IPS DF 6.9 (cell line): Measurements from ENCODE around the gene PAGE5.

ENCODE experiments used
- DNase-seq: peaks from one replicate; pipeline ENCODE4 v3.0.0-alpha.2; 2013; ENCODE audit warnings: low read depth, low spot score
- H3K27ac ChIP-seq: one replicate; pipeline ENCODE4 v1.5.1; 2013; ENCODE audit warnings: low read length, control low read depth
- H3K27me3 ChIP-seq: 2 replicates; pipeline ENCODE4 v1.6.1; 2013; ENCODE audit warnings: mild to moderate bottlenecking, low read length; ENCODE audit not compliant: control insufficient read depth, insufficient read depth
- H3K36me3 ChIP-seq: 2 replicates; pipeline ENCODE4 v1.6.1; 2013; ENCODE audit warnings: low read length; ENCODE audit not compliant: control insufficient read depth, insufficient read depth
- H3K4me1 ChIP-seq: 2 replicates; pipeline ENCODE4 v1.6.1; 2013; ENCODE audit warnings: low read length; ENCODE audit not compliant: control insufficient read depth, insufficient read depth
- H3K4me3 ChIP-seq: 2 replicates; pipeline ENCODE4 v1.5.1; 2013; ENCODE audit warnings: mild to moderate bottlenecking, low read length
- H3K9me3 ChIP-seq: 2 replicates; pipeline ENCODE4 v1.6.1; 2013; ENCODE audit warnings: low read length, inconsistent platforms; ENCODE audit not compliant: control insufficient read depth, insufficient read depth
- WGBS: extraction: QIAGEN DNeasy Blood & Tissue Kit; methylation state at CpG from one replicate; pipeline ENCODE4 v1.1.7; 2013; ENCODE audit warnings: mixed read lengths, missing lambda C conversion rate; ENCODE audit not compliant: insufficient read length, insufficient coverage; 5-methylcytosine and 5-hydroxymethylcytosine counted together

The PAGE5 gene, protein sequence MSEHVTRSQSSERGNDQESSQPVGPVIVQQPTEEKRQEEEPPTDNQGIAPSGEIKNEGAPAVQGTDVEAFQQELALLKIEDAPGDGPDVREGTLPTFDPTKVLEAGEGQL

DNA sequence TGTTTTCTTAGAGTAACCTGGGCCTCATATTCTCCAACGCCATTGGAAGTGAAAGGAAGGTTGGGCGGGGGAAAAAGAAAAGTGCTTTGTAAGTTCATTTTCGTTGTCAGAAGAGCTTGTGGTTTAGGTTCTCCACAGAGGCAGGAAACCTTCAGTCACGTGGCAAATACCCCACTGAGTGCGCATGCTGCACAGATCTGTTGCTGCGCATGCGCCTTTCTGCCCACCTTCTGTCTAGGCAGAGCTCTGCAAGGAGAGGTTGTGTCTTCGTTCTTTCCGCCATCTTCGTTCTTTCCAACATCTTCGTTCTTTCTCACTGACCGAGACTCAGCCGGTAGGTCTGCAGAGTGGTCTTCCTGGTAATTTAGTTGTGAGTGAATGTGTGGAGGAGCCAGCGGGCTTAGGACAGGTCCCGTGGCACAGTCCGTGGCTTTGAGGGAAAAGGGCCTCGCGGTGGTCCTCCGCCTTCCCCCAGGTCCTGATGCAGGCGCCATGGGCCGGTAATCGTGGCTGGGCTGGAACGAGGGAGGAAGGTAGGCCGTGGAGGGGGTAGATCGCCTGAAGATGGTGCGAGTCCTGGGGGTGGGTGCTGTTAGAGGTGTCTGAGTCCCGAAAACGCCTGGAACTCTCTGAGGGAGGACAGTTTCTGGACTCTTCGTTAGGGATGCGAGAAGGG, at the start of gene PAGE5:
Gene PAGE5, plus strand, starts transcription at position 228 of the 676 bp plus-strand sequence. CDS start 1,037 bp downstream, outside the sequence.
- H3K4me1 ChIP-seq = no peaks in the 10 kb centered on the region
- no peak within 1 kb of the TSS for H3K4me3 ChIP-seq
- DNase-seq = no peak
- H3K36me3 ChIP-seq = no peaks in the 10 kb centered on the region
- no peak within 1 kb of the TSS for H3K27ac ChIP-seq
- WGBS = no CpG with 5 or more reads among the region's 30 CpGs
- no peaks in the 10 kb centered on the region for H3K27me3 ChIP-seq
- H3K9me3 ChIP-seq = no peaks in the 10 kb centered on the region

DNA sequence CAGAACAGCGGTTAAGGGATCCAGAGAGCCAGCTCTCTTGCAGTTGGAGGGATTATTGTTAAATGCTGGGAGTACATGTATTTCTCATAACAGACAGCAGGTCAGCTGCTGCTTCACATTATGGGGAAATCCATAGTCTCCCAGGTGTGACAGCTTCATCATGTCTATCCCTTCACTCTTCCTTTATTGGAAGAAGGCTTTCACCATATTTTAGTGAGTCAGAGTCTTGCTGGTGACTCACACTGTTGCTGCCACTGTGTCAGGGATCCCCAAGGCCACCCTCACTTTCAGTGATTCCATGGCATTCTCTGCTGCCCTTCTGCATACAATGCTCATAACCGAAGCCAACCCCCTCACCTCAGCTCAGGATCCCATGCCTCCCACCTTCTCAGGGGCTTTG, 32.9 kb upstream of the PAGE5 start:
- Histone ChIP-seq H3K9me3 (no peaks in the 10 kb centered on the region), H3K4me3 (no peak overlapping the region), H3K36me3 (no peaks in the 10 kb centered on the region), H3K27ac (no peak overlapping the region), H3K4me1 (no peaks in the 10 kb centered on the region), H3K27me3 (no peaks in the 10 kb centered on the region)
- no CpG with 5 or more reads among the region's 2 CpGs for WGBS
- DNase-seq = no peak

DNA sequence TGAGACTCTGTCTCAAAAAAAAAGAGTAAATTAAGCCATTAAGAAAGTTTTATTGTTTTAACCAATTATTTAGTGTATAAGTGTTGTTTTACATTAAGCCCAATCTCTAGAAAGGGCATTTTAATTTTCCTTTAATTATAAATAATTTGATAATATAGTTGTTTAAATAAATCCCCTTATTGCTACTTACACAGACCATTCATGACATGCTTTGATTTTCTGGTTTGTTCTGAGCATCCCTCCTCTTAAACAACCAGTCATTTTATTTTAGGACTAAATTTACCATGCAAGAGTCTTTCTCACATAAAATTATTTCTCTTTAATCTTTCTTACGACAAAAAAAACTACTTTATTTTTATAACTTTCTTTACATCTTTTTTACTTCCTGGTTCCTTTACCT, 23.5 kb upstream of the PAGE5 start:
- Histone ChIP-seq H3K9me3 (no peaks in the 10 kb centered on the region), H3K27me3 (no peaks in the 10 kb centered on the region), H3K4me1 (no peaks in the 10 kb centered on the region), H3K27ac (no peak overlapping the region), H3K4me3 (no peak overlapping the region), H3K36me3 (no peaks in the 10 kb centered on the region)
- 100% methylated on average over 1 of the region's 1 CpG for WGBS
- no peak for DNase-seq

DNA sequence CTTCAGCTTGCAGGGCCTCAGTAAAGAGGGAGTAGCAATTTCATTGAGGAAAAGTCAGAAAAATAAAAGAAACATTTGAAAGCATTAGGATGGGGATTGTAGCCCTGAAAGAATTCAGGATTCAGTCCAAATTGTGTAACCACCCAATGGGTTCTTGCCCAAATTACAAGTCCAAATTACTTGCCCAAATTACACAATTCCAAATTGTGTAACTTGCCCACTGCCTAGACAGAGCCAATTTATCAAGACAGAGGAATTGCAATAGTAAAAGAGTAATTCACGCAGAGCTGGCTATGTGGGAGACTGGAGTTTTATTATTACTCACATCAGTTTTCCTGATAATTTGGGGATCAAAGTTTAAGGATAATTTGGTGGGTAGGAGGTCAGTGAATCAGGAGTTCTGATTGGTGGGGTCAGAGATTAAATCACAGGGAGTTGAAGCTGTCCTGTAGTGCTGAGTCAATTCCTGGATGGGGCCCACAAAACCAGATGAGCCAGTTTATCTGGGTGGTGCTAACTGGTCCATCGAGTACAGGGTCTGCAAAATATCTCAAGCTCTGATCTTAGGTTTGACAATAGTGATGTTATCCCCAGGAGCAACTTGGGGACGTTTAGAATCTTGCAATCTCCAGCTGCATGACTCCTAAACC, 18.1 kb upstream of the PAGE5 start:
- WGBS = no CpG with 5 or more reads among the region's 3 CpGs

DNA sequence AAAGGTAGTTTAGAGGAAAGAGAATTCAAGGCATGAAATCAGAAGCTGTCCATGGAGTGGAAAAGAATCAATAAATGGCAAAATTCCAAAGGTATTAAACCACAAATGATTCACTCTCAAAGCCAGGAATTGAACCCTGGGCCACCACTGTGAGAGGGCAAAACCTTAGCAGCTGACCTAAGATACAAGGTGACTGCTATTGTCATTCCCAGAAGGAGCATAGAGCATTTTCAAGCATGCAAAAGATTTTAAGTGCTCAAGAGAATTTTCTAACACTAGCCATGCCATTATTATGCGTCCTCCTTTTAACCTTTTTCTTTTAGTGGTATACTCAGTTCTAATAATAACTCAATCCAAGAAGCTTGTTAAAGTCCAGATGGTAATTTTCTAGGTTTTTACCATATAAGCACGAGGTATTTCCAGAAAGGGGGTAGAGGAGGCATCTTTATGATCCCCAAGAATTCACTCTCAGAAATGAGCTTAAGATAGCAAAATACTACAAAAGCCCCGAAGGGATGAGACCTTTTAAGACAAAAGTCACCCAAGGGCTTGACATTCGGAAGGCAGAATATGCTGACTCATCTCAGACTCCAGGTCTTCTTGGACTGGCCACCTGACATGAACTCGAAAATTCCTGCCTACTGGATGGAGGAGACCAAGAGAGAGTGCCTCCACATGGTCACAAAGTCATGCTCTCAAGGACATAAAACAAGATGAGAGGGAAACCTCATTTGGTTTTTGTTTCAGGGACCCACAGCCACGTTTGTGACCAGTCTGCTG, 13.8 kb upstream of the PAGE5 start:
- DNase-seq = no peak
- Histone ChIP-seq H3K36me3 (no peaks in the 10 kb centered on the region), H3K4me1 (no peaks in the 10 kb centered on the region), H3K27me3 (no peaks in the 10 kb centered on the region), H3K4me3 (no peak overlapping the region), H3K27ac (no peak overlapping the region), H3K9me3 (no peaks in the 10 kb centered on the region)
- no CpG with 5 or more reads among the region's 6 CpGs for WGBS

More for the DNA sequence above, 18.1 kb upstream of the PAGE5 start:
- H3K4me1 ChIP-seq = no peaks in the 10 kb centered on the region
- H3K4me3 ChIP-seq = no peak overlapping the region
- no peak overlapping the region for H3K27ac ChIP-seq
- no peak for DNase-seq
- no peaks in the 10 kb centered on the region for H3K36me3 ChIP-seq
- no peaks in the 10 kb centered on the region for H3K9me3 ChIP-seq
- no peaks in the 10 kb centered on the region for H3K27me3 ChIP-seq

DNA sequence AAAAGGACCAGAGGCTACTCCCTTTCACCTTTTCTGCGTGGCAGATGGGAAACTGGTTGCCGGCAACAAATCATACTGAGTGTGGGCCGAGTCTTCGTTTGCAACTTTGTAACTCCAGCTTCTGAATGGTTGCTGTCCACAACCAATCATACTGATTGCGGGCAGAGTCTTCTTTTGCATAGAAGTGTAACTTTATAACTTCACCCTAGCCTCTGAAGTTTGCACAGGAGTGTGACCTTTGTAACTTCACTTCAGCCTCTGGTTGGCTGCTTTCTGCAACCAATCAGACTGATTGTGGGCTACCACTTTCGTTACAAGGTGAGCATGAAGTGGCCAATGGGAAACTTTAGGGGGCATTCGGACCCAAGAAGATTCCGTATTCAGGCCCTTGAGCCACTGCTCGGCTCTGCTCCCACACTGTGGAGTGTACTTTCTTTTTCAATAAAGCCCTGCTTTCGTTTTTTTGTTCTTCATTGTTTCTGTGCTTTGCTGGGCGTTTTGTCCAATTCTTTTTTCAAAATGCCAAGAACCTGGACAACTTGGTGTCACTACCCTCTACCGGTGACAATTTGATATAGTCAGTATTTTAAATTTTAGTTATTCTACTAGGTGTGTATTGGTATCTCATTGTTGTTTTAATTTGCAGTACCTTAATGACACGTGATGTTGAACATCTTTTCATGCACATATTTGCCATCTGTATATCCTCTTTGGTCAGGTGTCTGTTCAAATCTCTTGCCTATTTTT, 9.0 kb upstream of the PAGE5 start:
- Histone ChIP-seq H3K4me3 (no peak overlapping the region), H3K36me3 (no peaks in the 10 kb centered on the region), H3K27ac (no peak overlapping the region), H3K9me3 (no peaks in the 10 kb centered on the region), H3K4me1 (no peaks in the 10 kb centered on the region), H3K27me3 (no peaks in the 10 kb centered on the region)
- WGBS = no CpG with 5 or more reads among the region's 13 CpGs
- no peak for DNase-seq

DNA sequence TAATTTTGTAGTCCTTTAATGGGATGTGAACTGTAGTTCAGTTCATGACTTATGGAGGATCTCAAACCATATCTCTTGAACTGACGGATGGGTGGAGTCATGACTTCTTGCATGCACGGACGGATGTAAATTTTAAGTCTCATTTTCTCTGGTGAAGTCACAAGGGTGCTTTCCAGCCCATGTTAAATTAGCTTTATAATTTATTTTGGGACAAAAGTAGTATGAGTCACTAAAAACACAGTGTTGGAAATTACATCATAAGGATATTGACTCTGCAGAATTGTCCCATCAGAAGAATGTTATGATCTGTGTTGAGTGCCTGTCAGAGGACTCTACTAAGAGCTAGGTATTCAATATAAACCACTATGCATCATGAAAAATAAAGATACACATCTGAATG, 6.8 kb upstream of the PAGE5 start:
- no peak for DNase-seq
- no peak overlapping the region for H3K27ac ChIP-seq
- no CpG with 5 or more reads among the region's 3 CpGs for WGBS

DNA sequence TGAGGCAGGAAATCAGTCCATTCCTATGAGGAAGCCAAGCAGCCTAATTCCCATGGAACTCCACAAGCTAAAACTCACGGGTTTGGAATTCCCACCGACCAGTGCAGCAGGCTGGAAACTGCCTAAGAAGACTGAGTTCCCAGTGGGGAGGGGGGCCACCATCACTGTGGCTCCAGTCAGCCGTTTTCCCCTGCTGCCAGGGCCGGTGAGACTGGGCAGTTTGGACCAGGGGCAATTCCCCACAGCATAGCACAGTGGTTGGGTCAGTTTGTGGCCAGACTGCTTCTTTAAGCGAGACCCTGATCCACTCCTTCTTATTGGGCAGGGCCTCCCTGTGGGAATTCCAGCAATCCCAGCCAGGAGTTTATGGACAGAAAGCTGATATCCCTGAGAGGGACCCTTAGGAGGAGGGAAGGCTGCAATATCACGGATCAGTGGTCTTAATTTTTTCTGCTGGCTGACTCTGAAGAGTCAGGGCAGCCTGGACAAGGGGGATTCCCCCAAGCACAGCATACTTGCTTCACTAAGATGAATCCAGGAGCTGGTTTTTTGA, 20.7 kb downstream of the PAGE5 start:
- WGBS = no CpG with 5 or more reads among the region's 6 CpGs
- no peaks in the 10 kb centered on the region for H3K9me3 ChIP-seq
- no peak overlapping the region for H3K4me3 ChIP-seq
- no peaks in the 10 kb centered on the region for H3K36me3 ChIP-seq
- no peak overlapping the region for H3K27ac ChIP-seq
- H3K27me3 ChIP-seq = no peaks in the 10 kb centered on the region
- DNase-seq = no peak
- H3K4me1 ChIP-seq = no peaks in the 10 kb centered on the region

More for the DNA sequence above, 6.8 kb upstream of the PAGE5 start:
- H3K27me3 ChIP-seq = no peaks in the 10 kb centered on the region
- H3K9me3 ChIP-seq = no peaks in the 10 kb centered on the region
- no peak overlapping the region for H3K4me3 ChIP-seq
- no peaks in the 10 kb centered on the region for H3K36me3 ChIP-seq
- H3K4me1 ChIP-seq = no peaks in the 10 kb centered on the region

DNA sequence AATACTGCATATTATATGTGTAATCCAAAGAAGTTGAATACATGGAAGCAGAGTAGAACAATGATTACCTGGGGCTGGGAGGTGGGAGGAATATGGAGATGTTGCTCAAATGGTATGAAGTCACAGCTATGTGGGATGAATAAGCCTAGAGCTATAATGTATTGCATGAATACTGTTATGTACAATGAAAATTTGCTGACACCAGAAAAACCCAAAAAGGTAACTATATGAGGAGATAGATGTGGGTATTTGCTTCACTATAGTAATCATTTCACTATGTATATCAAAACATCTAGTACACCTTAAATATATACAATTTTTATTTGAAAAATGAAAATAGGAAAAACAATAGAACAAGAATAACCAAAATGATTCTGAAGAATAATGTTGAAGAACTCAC, 33.4 kb downstream of the PAGE5 start:
- no peak for DNase-seq
- no peaks in the 10 kb centered on the region for H3K36me3 ChIP-seq
- no peak overlapping the region for H3K27ac ChIP-seq
- no peaks in the 10 kb centered on the region for H3K9me3 ChIP-seq
- no peaks in the 10 kb centered on the region for H3K27me3 ChIP-seq
- H3K4me1 ChIP-seq = no peaks in the 10 kb centered on the region
- H3K4me3 ChIP-seq = no peak overlapping the region

DNA sequence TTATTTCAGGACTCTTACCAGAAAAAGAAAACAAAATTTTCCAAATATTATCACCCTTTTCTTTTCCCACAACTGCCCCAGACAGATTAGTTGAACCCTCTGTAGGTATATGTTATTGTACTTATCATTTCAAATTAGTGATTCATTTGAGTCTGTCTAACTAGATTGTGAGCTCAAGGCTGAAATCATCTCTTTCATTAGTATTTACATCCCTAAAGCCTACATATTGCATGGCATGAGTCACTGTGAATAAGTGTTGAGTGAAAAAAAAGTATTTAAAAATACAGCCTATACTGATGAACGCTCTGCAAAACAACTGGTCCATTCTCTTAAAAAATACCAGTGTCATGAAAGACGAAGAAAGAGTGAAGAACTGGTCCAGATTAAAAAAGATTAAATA, 40.7 kb downstream of the PAGE5 start:
- Histone ChIP-seq H3K27ac (no peak overlapping the region), H3K27me3 (no peaks in the 10 kb centered on the region), H3K9me3 (no peaks in the 10 kb centered on the region), H3K4me1 (no peaks in the 10 kb centered on the region), H3K36me3 (no peaks in the 10 kb centered on the region), H3K4me3 (no peak overlapping the region)
- WGBS = no CpG with 5 or more reads among the region's 2 CpGs
- no peak for DNase-seq
